NCI-H2227 (cell line): ENCODE measurements around the gene NAPEPLD.
"Not testable (repeated sequence)": the region's sequence is repeated elsewhere in the genome, so short reads cannot be mapped to it uniquely, and the experiment has no call there.

Source experiments
- DNase-seq: peaks from one replicate; lab custom pipeline; 2025; ENCODE audit not compliant: unreplicated experiment; lab: John Stamatoyannopoulos, UW

Gene NAPEPLD

GRCh38 chr7:103148994-103149807, at the start of gene NAPEPLD:
Gene NAPEPLD (minus strand): TSS chr7:103149099. CDS start chr7:103128776, 20,323 bp downstream.
- DNase-seq: peak; percentile 95

DNA sequence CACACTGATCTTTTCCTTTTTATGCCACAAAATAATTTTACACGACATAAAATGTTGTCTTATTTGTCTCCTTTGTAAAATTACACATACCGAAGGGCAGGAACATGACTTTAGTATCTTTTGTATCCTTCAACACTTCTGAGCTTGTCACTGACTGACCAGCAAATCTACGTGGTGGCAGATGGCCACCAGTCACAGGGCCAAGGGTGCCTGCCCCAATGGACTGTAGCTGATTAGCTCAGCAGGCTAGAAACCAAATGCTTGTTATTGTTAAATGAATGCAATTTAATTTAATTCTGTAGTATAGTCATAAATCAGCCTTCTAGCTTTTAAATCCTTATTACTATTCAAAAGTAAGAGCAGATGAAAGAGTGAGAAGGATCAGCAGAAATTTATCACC, 49.2 kb upstream of the NAPEPLD start:
- not testable (repeated sequence) for DNase-seq

GRCh38 chr7:103195364-103195763, 46.5 kb upstream of the NAPEPLD start:
- not testable (repeated sequence) for DNase-seq

DNA sequence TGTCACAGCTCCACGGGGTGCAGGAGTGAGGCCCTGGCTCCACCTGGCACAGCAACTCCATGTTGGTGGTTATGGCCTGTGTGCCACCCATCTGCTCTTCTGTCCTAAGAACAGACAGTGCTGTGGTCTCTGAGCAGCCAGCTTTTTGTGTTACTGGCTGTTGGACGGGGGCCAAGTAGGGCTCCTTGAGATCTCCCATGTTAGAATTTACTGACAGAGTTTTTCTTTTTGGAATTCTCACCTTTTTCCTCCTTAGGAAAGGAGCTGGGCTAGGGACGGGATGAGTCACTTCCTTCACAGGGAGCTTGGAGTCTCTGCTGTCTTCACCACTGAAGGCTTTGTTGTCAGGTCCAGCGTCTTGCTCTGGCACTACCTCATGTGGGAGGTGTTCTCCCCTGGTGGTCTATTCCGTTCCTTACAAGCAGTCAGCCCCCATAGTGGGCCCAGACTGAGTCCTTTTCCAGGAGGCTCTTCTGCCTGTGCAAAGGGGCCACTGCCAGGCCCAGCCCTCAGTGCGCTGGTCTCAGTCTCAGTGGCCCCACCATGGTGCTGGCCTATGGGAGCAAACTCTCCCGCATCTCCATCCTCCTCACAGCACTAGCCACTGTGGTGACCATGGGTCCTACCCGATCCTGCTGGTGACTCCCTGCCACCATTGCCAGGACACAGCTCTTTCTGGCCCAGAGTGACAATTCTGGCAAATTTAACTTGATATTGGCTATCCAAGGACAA, 23.7 kb upstream of the NAPEPLD start:
- DNase-seq: not testable (repeated sequence)

DNA sequence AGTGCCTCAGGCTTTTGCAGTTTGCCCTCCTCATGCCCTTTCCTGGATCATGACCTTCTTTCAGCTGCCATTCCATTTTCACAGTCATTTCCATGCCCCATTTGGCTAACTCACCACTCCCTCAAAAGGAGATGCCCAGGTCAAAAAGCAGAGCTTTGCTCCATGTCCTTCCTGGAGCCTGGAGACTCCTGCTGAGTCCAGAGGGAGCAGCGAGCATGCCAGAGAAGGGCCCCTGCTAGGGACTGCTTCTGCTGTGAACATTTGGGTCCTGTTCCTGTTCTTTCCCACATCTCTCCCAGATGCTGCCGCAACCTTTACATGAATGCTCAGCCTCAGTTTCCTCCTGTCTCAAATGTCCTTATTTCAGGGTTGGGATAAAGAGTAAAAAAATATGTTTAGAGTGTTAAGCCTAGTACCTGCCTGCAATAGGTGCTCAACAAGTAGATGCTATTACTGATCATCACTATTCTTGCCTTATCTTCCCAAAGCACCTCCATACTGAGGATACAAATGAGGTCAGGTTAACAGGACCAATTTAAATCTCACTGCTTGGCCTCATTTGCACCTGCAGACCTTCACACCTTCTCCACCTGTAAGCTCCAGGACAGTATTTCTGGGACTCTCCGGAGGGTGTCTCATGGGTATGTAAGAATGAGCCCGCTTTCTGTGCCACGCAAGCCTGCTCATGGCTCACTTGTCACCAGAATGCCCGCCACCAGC, 23.0 kb upstream of the NAPEPLD start:
- DNase-seq: not testable (repeated sequence)

DNA sequence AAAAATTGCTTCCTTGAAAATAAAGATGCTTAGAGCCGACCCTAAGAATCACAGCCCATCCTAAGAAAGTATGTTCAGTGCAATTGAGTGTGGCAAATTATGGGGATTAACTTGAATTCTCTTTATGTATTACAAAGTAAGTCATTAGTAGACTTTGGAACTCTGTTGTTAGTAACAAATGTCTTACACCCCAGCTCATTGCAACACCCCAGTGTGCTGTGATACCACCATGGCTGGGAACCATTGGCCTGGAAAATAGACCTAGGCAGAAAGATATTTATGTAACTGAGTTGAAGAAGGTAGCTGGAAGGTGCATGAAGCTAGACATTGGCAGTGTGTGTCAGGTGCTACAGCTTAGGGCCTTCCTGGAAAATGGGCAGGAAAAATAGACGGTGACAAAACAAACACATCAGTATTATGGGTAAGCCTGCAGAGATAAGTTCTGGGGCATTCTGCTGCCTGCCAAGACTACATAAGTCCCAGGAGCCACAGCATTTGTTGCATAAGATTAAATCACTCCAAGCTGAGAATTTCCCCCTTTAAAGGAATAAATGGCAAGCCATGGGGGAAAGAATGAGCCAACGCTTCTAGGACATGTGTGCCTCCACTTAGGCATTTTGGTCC, 18.1 kb upstream of the NAPEPLD start:
- DNase-seq: not testable (repeated sequence)

GRCh38 chr7:103163087-103163825, 14.4 kb upstream of the NAPEPLD start:
- DNase-seq: not testable (repeated sequence)

DNA sequence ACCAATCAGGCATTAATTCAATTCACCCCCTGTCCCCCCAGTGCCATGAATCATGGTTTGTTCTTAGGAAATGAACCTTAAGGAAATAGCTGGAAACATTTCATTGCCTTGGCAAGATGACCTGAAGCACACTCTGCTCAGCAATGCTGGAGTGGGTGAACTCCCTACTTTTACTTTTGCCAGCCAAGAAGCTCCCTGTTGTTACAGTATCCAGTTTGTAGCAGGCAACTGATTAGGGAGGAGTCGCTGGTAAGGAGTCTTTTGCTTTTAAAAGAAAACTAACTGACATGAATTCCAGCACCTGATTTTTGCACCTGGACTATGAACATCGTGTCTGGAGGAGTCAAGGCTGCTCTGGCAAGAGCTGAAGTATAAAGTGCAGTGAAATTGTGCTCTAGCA, 13.7 kb upstream of the NAPEPLD start:
- not testable (repeated sequence) for DNase-seq

DNA sequence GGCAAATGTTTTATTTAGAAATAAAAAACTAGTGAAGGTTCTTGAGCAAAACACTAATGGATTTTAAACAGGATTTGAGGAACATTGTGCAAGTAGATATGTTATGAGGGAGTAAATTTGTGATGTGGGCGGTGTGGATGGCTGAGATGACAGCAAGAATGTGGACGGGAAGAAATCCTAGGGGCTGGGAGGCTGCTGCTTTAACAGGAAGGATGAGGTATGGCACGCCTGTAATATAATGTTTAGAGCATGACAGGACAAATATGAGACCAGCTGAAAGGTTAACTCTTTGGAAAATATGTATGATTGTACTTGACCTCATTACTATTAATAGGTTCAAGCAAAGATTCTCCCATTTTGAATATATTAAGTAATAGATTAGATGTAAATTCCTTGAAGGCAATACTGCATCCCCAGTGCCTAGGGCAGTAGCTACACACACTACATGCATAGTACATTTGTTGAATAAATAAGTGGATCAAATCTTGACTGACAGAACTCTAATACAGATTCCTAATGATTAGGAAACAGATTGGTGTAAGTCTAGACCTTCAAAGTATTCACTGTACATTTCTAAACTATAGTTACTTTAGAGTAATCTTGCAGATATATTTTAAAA, 13.2 kb upstream of the NAPEPLD start:
- not testable (repeated sequence) for DNase-seq

GRCh38 chr7:103159072-103159471, 10.2 kb upstream of the NAPEPLD start:
- DNase-seq: not testable (repeated sequence)

GRCh38 chr7:103155331-103156024, 6.6 kb upstream of the NAPEPLD start:
- not testable (repeated sequence) for DNase-seq

GRCh38 chr7:103154042-103154441, 5.1 kb upstream of the NAPEPLD start:
- no peak for DNase-seq

GRCh38 chr7:103152744-103153617, 4.1 kb upstream of the NAPEPLD start:
- DNase-seq: peak; percentile 16

GRCh38 chr7:103151993-103152676, 3.2 kb upstream of the NAPEPLD start:
- not testable (repeated sequence) for DNase-seq

DNA sequence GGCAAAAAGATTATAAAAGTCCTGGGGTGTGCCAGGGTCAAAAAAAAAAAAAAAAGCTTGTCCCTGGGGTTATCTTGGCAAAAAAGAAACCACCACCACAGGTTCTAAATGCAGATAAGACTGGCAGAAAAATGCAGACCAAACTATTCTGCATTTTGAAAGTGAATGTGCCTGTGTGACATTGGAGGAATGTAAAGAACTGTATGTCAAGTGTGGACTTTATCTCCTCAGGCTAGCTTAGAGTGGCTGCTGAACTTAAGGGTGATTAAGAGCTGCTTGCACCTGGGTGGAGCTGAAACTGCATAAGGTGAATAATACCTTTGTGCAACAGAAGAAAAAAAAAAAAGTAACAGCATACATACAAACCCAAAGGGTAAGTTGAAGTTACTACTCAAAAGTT, 1.3 kb upstream of the NAPEPLD start:
- no peak for DNase-seq

GRCh38 chr7:103149808-103150180, 895 bp upstream of the NAPEPLD start:
- DNase-seq: no peak

DNA sequence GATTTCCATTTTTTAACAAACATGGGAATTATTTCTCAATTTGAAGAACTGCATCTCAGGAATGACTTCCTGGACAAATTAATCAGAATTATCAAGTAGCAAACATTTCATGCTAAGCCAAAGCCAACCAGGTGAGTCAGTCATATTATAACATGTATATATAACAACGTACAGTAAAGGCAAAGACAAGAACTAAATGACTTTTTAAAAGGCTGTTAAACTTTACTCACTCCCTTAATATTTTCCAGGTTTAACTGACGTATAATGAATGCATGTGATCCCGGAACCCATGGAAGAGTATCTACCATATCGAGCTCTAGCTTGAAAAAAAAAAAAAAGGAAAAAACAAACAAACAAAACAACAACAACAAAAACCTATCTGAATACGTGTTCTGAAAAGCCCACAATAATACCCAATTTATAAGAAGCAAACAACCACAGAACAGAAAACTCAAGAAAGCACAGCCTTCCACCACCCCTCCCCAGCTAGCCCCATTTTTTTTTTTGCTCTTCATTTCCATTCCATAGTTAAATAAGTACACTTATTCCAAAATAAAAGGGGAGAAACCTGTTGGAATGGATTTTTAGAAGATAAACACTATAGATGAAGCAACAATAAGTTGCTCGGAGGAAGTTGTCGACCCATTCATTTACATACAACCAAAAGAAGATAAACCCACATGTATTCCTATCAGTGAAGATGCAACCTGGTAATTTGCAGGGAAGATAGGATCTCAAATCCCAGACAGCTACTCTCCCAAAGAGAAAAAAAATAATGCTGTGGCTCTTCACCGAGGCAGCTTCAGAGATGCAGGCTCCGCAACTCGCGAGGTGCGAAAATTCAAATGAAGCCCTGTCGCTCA, 537 bp downstream of the NAPEPLD start:
- DNase-seq: no peak
